ENCODE measurements around the gene PAM.

DNA sequence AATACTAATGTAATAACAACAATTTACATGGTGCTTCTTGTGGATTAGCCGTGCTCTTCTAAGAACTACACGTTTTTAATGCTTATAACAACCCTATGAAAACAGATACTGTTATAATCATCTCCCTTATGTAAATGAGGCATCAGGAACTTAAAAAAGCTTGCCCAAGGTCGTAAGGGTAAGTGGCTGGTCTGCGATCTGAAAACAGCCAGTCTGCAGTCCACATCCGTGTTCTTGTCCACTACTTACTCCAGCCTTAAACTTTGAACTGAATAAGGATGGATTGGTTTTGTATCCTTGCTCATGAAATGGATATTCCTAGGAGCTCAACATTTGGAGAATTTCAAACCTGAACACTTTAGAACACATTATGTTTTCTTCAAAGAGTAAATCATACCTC lies 26.7 kb downstream of the PAM start:
- TF ChIP-seq, protein P1, sequence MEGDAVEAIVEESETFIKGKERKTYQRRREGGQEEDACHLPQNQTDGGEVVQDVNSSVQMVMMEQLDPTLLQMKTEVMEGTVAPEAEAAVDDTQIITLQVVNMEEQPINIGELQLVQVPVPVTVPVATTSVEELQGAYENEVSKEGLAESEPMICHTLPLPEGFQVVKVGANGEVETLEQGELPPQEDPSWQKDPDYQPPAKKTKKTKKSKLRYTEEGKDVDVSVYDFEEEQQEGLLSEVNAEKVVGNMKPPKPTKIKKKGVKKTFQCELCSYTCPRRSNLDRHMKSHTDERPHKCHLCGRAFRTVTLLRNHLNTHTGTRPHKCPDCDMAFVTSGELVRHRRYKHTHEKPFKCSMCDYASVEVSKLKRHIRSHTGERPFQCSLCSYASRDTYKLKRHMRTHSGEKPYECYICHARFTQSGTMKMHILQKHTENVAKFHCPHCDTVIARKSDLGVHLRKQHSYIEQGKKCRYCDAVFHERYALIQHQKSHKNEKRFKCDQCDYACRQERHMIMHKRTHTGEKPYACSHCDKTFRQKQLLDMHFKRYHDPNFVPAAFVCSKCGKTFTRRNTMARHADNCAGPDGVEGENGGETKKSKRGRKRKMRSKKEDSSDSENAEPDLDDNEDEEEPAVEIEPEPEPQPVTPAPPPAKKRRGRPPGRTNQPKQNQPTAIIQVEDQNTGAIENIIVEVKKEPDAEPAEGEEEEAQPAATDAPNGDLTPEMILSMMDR (IDR thresholded peaks at IDR 0.05; ENCODE audit: low read depth, low read length, missing input control), result no peak
- TF ChIP-seq RAD21 (IDR thresholded peaks at IDR 0.05) (no peak), EGR1 (IDR thresholded peaks at IDR 0.05; ENCODE audit: low read depth in 2 of 2) (no peak), TAF1 (conservative IDR thresholded peaks at IDR 0.05) (no peak), FOXA1 (IDR thresholded peaks at IDR 0.05) (no peak)
- TF ChIP-seq, protein P2, sequence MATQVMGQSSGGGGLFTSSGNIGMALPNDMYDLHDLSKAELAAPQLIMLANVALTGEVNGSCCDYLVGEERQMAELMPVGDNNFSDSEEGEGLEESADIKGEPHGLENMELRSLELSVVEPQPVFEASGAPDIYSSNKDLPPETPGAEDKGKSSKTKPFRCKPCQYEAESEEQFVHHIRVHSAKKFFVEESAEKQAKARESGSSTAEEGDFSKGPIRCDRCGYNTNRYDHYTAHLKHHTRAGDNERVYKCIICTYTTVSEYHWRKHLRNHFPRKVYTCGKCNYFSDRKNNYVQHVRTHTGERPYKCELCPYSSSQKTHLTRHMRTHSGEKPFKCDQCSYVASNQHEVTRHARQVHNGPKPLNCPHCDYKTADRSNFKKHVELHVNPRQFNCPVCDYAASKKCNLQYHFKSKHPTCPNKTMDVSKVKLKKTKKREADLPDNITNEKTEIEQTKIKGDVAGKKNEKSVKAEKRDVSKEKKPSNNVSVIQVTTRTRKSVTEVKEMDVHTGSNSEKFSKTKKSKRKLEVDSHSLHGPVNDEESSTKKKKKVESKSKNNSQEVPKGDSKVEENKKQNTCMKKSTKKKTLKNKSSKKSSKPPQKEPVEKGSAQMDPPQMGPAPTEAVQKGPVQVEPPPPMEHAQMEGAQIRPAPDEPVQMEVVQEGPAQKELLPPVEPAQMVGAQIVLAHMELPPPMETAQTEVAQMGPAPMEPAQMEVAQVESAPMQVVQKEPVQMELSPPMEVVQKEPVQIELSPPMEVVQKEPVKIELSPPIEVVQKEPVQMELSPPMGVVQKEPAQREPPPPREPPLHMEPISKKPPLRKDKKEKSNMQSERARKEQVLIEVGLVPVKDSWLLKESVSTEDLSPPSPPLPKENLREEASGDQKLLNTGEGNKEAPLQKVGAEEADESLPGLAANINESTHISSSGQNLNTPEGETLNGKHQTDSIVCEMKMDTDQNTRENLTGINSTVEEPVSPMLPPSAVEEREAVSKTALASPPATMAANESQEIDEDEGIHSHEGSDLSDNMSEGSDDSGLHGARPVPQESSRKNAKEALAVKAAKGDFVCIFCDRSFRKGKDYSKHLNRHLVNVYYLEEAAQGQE (IDR thresholded peaks at IDR 0.05), result no peak
- TF ChIP-seq, protein P3, sequence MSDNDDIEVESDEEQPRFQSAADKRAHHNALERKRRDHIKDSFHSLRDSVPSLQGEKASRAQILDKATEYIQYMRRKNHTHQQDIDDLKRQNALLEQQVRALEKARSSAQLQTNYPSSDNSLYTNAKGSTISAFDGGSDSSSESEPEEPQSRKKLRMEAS (IDR thresholded peaks at IDR 0.05), result no peak
- TF ChIP-seq, protein P4, sequence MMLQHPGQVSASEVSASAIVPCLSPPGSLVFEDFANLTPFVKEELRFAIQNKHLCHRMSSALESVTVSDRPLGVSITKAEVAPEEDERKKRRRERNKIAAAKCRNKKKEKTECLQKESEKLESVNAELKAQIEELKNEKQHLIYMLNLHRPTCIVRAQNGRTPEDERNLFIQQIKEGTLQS (IDR thresholded peaks at IDR 0.05), result no peak
